Medulla oblongata (tissue), 1 donor: ENCODE results near the gene FLYWCH1.

Experiments used
- DNase-seq: peaks from one replicate; pipeline ENCODE4 v3.0.0-alpha.2; 2015; ENCODE audit errors: extremely low spot score

FLYWCH1 gene

GRCh38 chr16:2911638-2912329 is at the start of gene FLYWCH1:
Gene FLYWCH1, plus strand, starts transcription at chr16:2911931. Its CDS starts 17,755 bp downstream, at chr16:2929686.
- peak; percentile 98 for DNase-seq

GRCh38 chr16:2865651-2866050 is 46.1 kb upstream of the FLYWCH1 start:
- DNase-seq, result no peak

GRCh38 chr16:2866431-2866830 is 45.3 kb upstream of the FLYWCH1 start:
- no peak for DNase-seq

GRCh38 chr16:2867661-2867986 is 44.1 kb upstream of the FLYWCH1 start:
- no peak for DNase-seq

GRCh38 chr16:2867987-2868789 is 43.5 kb upstream of the FLYWCH1 start:
- DNase-seq, result peak; percentile 94

GRCh38 chr16:2871926-2872325 is 39.8 kb upstream of the FLYWCH1 start:
- DNase-seq, result no peak

- no peak for DNase-seq
Observed at GRCh38 chr16:2874032-2874911, 37.5 kb upstream of the FLYWCH1 start.

- DNase-seq, result peak; percentile 77
Observed at GRCh38 chr16:2874912-2875362, 36.8 kb upstream of the FLYWCH1 start.

GRCh38 chr16:2879854-2880508 is 31.8 kb upstream of the FLYWCH1 start:
- no peak for DNase-seq

- DNase-seq, result peak; percentile 15
Observed at GRCh38 chr16:2881783-2882649, 29.7 kb upstream of the FLYWCH1 start.

GRCh38 chr16:2882650-2883457 is 28.9 kb upstream of the FLYWCH1 start, which contains the start of gene FLYWCH2:
Gene FLYWCH2, plus strand, starts transcription at chr16:2883215. Its CDS starts 13,235 bp downstream, at chr16:2896450.
- DNase-seq, result peak; percentile 99

- no peak for DNase-seq
Observed at GRCh38 chr16:2883458-2883908, 28.2 kb upstream of the FLYWCH1 start.

- DNase-seq, result no peak
Observed at GRCh38 chr16:2884041-2884451, 27.7 kb upstream of the FLYWCH1 start.

- no peak for DNase-seq
Observed at GRCh38 chr16:2894231-2894630, 17.5 kb upstream of the FLYWCH1 start.

- DNase-seq, result no peak
Observed at GRCh38 chr16:2895813-2896212, 15.9 kb upstream of the FLYWCH1 start.

GRCh38 chr16:2896480-2897010 is 15.2 kb upstream of the FLYWCH1 start:
- no peak for DNase-seq

- no peak for DNase-seq
Observed at GRCh38 chr16:2897110-2897509, 14.6 kb upstream of the FLYWCH1 start.

GRCh38 chr16:2898831-2899563 is 12.7 kb upstream of the FLYWCH1 start:
- no peak for DNase-seq
